ENCODE measurements around the gene OSBPL2.

OSBPL2 gene

GRCh38 chr20:62274332-62274950, 36.1 kb downstream of the OSBPL2 start:
- FAIRE-seq = no peak

GRCh38 chr20:62275219-62275618, 36.9 kb downstream of the OSBPL2 start:
- FAIRE-seq (no peak), DNase-seq (ENCODE audit: extremely low spot score, insufficient read length, low read depth) (no peak)

More at GRCh38 chr20:62274332-62274950, 36.1 kb downstream of the OSBPL2 start:
- DNase-seq (ENCODE audit: extremely low spot score, insufficient read length, low read depth) = no peak

- DNase-seq (ENCODE audit: extremely low spot score, insufficient read length, low read depth) (no peak), FAIRE-seq (no peak)
Observed at GRCh38 chr20:62276439-62276838, 38.1 kb downstream of the OSBPL2 start.

GRCh38 chr20:62277253-62277652, 38.9 kb downstream of the OSBPL2 start:
- no peak for DNase-seq (ENCODE audit: extremely low spot score, insufficient read length, low read depth)
- no peak for FAIRE-seq

GRCh38 chr20:62280303-62280702, 42.0 kb downstream of the OSBPL2 start:
- DNase-seq (ENCODE audit: extremely low spot score, insufficient read length, low read depth) = no peak
- no peak for FAIRE-seq

GRCh38 chr20:62281161-62281933, 43.0 kb downstream of the OSBPL2 start:
- DNase-seq (ENCODE audit: extremely low spot score, insufficient read length, low read depth) (no peak), FAIRE-seq (no peak)

- no peak for FAIRE-seq
Observed at GRCh38 chr20:62282103-62282502, 43.8 kb downstream of the OSBPL2 start.

GRCh38 chr20:62282877-62283503, 44.7 kb downstream of the OSBPL2 start:
- FAIRE-seq (no peak), DNase-seq (ENCODE audit: extremely low spot score, insufficient read length, low read depth) (no peak)

More at GRCh38 chr20:62282103-62282502, 43.8 kb downstream of the OSBPL2 start:
- DNase-seq (ENCODE audit: extremely low spot score, insufficient read length, low read depth) = no peak

- DNase-seq (ENCODE audit: extremely low spot score, insufficient read length, low read depth) (no peak), FAIRE-seq (no peak)
Observed at GRCh38 chr20:62284448-62284847, 46.1 kb downstream of the OSBPL2 start.

- FAIRE-seq (no peak), DNase-seq (ENCODE audit: extremely low spot score, insufficient read length, low read depth) (no peak)
Observed at GRCh38 chr20:62285151-62285550, 46.8 kb downstream of the OSBPL2 start.

- FAIRE-seq (no peak), DNase-seq (ENCODE audit: extremely low spot score, insufficient read length, low read depth) (no peak)
Observed at GRCh38 chr20:62285722-62286121, 47.4 kb downstream of the OSBPL2 start.

GRCh38 chr20:62286493-62287064, 48.3 kb downstream of the OSBPL2 start:
- FAIRE-seq (no peak), DNase-seq (ENCODE audit: extremely low spot score, insufficient read length, low read depth) (no peak)

GRCh38 chr20:62287129-62287528, 48.8 kb downstream of the OSBPL2 start:
- FAIRE-seq (no peak), DNase-seq (ENCODE audit: extremely low spot score, insufficient read length, low read depth) (no peak)

- DNase-seq (ENCODE audit: extremely low spot score, insufficient read length, low read depth) (no peak), FAIRE-seq (no peak)
Observed at GRCh38 chr20:62287759-62288534, 49.6 kb downstream of the OSBPL2 start.

GRCh38 chr20:62288535-62289105, 50.3 kb downstream of the OSBPL2 start:
- FAIRE-seq (no peak), DNase-seq (ENCODE audit: extremely low spot score, insufficient read length, low read depth) (no peak)

- no peak for FAIRE-seq
- no peak for DNase-seq (ENCODE audit: extremely low spot score, insufficient read length, low read depth)
Observed at GRCh38 chr20:62289131-62289530, 50.8 kb downstream of the OSBPL2 start.

GRCh38 chr20:62289898-62290297, 51.6 kb downstream of the OSBPL2 start:
- DNase-seq (ENCODE audit: extremely low spot score, insufficient read length, low read depth) = no peak
- no peak for FAIRE-seq

- DNase-seq (ENCODE audit: extremely low spot score, insufficient read length, low read depth) (no peak), FAIRE-seq (no peak)
Observed at GRCh38 chr20:62291251-62292066, 53.1 kb downstream of the OSBPL2 start.

GRCh38 chr20:62292108-62292507, 53.8 kb downstream of the OSBPL2 start:
- DNase-seq (ENCODE audit: extremely low spot score, insufficient read length, low read depth) = no peak
- FAIRE-seq = no peak
